ENCODE data around the gene SMIM36. TPM values are rescaled to one million over a fixed set of nuclear protein-coding genes. Genes with fewer than 3 reads are reported as not detected.

SMIM36 gene
- total and polyA plus RNA-seq, 2 experiments from 2014 or later, result not detected

DNA sequence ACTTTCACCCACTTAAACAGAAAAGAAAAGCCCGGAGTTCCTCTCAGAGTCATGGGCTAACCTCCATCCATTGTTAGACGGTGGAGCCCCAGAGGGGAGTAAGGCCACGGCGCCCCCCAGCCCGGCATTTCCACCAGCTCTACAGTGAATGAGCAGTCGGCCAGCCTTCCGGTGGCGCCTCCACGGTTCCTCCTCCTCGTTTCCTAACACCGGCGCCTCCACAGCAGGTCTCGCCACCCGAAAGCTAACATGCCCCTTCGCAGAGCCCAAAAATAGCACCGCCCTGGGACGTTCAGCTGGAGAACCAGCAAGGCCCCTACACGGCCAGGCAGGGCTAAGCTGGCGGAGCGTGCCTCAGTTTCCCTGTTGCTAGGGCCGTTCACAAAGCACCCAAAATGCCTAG lies 90.5 kb downstream of the SMIM36 start (continued):
- TF ChIP-seq, protein P1, sequence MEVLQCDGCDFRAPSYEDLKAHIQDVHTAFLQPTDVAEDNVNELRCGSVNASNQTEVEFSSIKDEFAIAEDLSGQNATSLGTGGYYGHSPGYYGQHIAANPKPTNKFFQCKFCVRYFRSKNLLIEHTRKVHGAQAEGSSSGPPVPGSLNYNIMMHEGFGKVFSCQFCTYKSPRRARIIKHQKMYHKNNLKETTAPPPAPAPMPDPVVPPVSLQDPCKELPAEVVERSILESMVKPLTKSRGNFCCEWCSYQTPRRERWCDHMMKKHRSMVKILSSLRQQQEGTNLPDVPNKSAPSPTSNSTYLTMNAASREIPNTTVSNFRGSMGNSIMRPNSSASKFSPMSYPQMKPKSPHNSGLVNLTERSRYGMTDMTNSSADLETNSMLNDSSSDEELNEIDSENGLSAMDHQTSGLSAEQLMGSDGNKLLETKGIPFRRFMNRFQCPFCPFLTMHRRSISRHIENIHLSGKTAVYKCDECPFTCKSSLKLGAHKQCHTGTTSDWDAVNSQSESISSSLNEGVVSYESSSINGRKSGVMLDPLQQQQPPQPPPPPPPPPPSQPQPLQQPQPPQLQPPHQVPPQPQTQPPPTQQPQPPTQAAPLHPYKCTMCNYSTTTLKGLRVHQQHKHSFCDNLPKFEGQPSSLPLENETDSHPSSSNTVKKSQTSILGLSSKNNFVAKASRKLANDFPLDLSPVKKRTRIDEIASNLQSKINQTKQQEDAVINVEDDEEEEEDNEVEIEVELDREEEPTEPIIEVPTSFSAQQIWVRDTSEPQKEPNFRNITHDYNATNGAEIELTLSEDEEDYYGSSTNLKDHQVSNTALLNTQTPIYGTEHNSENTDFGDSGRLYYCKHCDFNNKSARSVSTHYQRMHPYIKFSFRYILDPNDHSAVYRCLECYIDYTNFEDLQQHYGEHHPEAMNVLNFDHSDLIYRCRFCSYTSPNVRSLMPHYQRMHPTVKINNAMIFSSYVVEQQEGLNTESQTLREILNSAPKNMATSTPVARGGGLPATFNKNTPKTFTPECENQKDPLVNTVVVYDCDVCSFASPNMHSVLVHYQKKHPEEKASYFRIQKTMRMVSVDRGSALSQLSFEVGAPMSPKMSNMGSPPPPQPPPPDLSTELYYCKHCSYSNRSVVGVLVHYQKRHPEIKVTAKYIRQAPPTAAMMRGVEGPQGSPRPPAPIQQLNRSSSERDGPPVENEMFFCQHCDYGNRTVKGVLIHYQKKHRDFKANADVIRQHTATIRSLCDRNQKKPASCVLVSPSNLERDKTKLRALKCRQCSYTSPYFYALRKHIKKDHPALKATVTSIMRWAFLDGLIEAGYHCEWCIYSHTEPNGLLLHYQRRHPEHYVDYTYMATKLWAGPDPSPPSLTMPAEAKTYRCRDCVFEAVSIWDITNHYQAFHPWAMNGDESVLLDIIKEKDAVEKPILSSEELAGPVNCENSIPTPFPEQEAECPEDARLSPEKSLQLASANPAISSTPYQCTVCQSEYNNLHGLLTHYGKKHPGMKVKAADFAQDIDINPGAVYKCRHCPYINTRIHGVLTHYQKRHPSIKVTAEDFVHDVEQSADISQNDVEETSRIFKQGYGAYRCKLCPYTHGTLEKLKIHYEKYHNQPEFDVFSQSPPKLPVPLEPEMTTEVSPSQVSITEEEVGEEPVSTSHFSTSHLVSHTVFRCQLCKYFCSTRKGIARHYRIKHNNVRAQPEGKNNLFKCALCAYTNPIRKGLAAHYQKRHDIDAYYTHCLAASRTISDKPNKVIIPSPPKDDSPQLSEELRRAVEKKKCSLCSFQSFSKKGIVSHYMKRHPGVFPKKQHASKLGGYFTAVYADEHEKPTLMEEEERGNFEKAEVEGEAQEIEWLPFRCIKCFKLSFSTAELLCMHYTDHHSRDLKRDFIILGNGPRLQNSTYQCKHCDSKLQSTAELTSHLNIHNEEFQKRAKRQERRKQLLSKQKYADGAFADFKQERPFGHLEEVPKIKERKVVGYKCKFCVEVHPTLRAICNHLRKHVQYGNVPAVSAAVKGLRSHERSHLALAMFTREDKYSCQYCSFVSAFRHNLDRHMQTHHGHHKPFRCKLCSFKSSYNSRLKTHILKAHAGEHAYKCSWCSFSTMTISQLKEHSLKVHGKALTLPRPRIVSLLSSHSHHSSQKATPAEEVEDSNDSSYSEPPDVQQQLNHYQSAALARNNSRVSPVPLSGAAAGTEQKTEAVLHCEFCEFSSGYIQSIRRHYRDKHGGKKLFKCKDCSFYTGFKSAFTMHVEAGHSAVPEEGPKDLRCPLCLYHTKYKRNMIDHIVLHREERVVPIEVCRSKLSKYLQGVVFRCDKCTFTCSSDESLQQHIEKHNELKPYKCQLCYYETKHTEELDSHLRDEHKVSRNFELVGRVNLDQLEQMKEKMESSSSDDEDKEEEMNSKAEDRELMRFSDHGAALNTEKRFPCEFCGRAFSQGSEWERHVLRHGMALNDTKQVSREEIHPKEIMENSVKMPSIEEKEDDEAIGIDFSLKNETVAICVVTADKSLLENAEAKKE (CRISPR knock-in tag; IDR thresholded peaks at IDR 0.05), result no peak

DNA sequence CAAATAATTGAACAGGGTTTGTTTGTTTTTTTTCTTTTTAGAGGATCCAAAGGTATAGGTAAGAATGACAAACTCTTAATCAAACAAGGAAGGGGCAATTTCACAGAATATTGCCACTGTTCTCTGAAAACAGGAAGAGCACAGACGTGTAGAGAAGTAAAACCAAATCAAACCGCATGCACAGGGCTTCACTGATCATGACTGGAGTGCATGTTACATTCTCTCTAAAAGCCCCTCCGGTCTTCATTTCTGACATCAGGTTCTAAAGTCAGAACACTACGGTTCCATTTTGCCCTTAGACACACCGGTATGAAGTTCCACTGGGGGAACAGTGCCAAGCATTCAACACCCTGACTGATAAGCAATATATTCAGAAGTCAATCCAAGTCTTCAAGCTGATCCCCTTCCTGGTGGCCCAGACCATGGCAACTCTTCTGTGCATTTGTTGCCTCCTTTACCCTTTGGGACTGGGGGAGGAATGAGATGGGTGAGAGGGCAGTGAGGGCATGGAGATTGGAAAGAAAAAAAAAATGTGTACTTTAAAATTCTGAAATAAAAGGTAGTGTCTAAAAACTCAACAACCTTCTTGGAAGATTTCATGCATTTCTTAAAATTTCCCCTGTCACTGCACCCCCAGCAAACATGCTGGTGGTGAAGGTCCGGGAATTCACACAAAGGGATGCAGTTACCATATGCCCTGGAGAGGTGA lies 91.0 kb downstream of the SMIM36 start:
- Histone ChIP-seq H3K9me2 (ENCODE audit: insufficient read depth) (no peaks in the 10 kb centered on the region), H3K27me3 (ENCODE audit: insufficient read depth) (no peaks in the 10 kb centered on the region), H3K27ac (ENCODE audit: low read depth) (no peak overlapping the region), H3F3A (replicated peaks; ENCODE audit: low read depth) (no peaks in the 10 kb centered on the region), H2AFZ (no peak overlapping the region), H3K79me2 (replicated peaks; ENCODE audit: insufficient read depth) (peaks cover 59% of the 10 kb centered on the region), H3K36me3 (ENCODE audit: insufficient read depth) (no peaks in the 10 kb centered on the region), H4K20me1 (replicated peaks; ENCODE audit: insufficient read depth) (peaks cover 6% of the 10 kb centered on the region), H3K4me3 (peak overlapping the region; percentile 95), H3K4me1 (ENCODE audit: insufficient read depth) (peaks cover 8% of the 10 kb centered on the region), H3K4me2 (peak overlapping the region; percentile 94)
- Mint-ChIP-seq H3K4me1 (peaks cover 24% of the 10 kb centered on the region), H3K4me3 (peak overlapping the region; percentile 88), H3K27ac (0 out of 2 replicates have a peak overlapping the region, but pooled peaks have one; percentile 37), H3K27me3 (ENCODE audit: insufficient read depth, low read depth, poor library complexity) (peaks cover 2% of the 10 kb centered on the region), H3K36me3 (ENCODE audit: low read depth) (peaks cover 14% of the 10 kb centered on the region), H3K9me3 (no peaks in the 10 kb centered on the region)
- ATAC-seq (no peak), DNase-seq (ENCODE audit: low spot score) (no peak)
- TF ChIP-seq CREB1 (CRISPR knock-in tag; IDR thresholded peaks at IDR 0.05; ENCODE audit: low read depth) (no peak), EZH2 (IDR thresholded peaks at IDR 0.05; ENCODE audit: low read depth, unreplicated experiment) (no peak)
- TF ChIP-seq, protein P1 (CRISPR knock-in tag; IDR thresholded peaks at IDR 0.05), result no peak
- TF ChIP-seq, protein P2, sequence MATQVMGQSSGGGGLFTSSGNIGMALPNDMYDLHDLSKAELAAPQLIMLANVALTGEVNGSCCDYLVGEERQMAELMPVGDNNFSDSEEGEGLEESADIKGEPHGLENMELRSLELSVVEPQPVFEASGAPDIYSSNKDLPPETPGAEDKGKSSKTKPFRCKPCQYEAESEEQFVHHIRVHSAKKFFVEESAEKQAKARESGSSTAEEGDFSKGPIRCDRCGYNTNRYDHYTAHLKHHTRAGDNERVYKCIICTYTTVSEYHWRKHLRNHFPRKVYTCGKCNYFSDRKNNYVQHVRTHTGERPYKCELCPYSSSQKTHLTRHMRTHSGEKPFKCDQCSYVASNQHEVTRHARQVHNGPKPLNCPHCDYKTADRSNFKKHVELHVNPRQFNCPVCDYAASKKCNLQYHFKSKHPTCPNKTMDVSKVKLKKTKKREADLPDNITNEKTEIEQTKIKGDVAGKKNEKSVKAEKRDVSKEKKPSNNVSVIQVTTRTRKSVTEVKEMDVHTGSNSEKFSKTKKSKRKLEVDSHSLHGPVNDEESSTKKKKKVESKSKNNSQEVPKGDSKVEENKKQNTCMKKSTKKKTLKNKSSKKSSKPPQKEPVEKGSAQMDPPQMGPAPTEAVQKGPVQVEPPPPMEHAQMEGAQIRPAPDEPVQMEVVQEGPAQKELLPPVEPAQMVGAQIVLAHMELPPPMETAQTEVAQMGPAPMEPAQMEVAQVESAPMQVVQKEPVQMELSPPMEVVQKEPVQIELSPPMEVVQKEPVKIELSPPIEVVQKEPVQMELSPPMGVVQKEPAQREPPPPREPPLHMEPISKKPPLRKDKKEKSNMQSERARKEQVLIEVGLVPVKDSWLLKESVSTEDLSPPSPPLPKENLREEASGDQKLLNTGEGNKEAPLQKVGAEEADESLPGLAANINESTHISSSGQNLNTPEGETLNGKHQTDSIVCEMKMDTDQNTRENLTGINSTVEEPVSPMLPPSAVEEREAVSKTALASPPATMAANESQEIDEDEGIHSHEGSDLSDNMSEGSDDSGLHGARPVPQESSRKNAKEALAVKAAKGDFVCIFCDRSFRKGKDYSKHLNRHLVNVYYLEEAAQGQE (IDR thresholded peaks at IDR 0.05; ENCODE audit: unreplicated experiment), result no peak
